SH-SY5Y (cell line): ENCODE results near the gene PYGO2.

ENCODE experiments used
- GATA2 ChIP-seq: IDR thresholded peaks from 2 replicates; pipeline ENCODE4 v1.6.1; 2011; ENCODE audit warnings: mild to moderate bottlenecking, low read depth, low read length
- GATA3 ChIP-seq: IDR thresholded peaks from 2 replicates; pipeline ENCODE4 v1.6.1; 2011; ENCODE audit warnings: low read depth, mild to moderate bottlenecking, low read length, moderate library complexity

Gene PYGO2

DNA sequence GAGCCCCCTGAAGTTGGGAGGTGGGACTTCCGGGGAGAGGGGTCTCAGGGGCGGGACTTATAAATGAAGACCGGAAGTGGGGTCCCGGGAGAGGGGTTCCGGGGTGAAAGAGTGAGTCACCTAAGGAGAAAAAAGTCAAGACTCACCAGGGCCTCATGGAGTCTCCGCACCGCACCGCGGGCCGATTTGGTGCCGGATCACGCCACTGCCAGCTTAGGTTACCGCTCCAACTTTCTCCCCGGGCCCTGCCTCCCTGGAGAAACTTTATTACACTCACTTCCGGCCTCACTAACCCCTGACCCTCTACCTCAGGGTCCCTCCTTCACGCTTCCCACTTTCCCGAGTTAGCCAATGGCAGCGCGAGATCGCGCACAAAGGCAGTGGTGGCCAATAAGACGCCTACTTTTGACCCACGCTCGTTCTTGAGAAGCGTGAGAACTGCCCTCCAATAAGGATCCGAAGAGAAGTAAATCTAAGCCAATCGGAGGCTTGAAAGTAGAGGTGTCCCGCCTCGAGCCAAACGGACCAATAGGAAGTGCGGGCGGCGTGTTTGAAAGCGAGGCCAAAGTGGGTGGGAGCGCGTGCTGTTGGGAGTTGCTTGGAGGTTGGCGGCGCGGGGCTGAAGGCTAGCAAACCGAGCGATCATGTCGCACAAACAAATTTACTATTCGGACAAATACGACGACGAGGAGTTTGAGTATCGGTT is 12.7 kb upstream of the PYGO2 start, which contains the start of gene CKS1B:
TSS of gene CKS1B (plus strand) at position 580 of the 706 bp plus-strand sequence. CDS start at position 645, 65 bp downstream.
- TF ChIP-seq GATA2: no peak
- no peak for TF ChIP-seq GATA3

DNA sequence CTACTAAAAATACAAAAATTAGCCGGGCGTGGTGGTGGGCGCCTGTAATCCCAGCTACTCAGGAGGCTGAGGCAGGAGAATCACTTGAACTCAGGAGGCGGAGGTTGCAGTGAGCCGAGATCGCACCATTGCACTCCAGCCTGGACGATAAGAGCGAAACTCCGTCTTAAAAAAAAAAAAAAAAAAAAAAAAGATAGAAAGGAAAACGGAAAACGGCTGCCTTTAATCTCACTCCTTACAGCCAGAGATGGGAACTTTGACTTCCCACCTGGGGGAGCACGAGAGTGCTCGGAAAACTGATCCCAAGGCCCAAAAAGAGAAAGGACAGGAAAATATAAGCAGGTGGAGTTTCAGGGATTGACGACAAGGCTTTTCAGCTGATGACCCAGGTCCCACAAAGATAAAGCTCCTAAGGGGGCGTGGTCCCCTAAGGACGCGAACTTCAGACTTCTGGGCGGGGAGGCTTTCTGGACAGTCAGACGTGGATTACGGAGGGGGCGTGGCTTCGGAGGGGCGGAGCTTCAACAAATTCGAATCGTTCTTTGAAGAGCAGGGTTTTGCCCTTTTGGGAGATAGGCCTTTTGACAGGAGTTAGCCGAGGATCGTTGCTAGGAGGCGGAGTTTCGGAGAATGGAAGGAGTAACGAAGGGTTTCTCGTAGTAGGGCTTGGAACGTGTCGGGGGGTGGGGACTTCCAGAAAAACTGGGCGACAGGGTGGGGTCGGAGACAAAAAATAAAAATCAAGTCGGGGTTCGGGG is 11.9 kb upstream of the PYGO2 start:
- peak; percentile 82 for TF ChIP-seq GATA2
- TF ChIP-seq GATA3: no peak

DNA sequence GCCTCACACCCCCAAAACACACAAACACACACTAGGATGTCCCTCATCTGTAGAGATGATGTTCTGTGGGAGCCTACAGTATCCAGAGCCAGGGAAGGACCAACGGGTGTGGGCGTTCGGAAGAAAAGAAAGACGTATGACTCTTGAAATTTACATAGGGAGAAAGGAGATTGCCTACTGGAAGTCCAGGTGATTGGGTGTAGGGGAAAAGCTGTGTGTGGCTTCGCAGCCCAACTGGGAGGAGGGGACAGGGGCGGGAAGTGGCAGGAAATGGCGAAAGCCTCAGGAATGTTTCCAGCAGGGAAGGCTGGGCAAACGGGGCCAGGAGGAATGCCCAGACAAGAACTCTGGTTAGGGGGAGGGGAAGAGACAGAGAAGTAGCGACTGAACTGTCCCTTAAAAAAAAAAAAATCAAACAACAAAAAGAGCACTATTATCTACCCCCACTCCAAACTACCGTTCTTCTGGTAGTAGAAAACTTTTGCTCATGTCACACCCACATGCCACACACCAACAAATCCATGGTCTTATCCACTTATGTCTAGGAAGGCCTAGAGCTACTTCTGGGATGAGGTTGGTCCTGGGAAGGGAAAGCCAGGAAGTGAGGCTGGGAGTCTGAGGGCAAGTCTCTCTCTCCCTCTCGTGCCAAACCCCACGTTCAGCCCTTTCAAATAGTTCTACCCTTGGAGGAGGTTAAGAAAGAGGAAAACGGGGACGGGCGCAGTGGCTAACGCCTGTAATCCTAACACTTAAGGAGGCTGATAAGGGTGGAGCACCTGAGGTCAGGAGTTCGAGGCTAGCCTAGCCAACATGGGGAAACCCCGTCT is 11.1 kb upstream of the PYGO2 start:
- TF ChIP-seq GATA2: no peak
- no peak for TF ChIP-seq GATA3

DNA sequence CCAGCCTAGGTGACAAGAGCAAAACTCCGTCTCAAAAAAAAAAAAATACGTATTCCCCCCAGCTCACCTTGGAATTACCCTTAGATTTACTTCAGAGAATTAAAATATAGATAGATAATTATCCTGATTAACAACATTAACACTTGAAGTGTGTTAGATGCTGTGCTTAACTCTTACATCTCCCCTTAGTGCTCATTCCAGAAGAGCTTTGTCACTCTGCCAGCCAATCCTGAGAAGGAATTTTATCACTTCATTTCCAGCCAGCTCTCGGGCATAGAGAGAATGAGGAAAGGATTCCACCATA is 10.6 kb upstream of the PYGO2 start:
- no peak for TF ChIP-seq GATA2
- no peak for TF ChIP-seq GATA3

DNA sequence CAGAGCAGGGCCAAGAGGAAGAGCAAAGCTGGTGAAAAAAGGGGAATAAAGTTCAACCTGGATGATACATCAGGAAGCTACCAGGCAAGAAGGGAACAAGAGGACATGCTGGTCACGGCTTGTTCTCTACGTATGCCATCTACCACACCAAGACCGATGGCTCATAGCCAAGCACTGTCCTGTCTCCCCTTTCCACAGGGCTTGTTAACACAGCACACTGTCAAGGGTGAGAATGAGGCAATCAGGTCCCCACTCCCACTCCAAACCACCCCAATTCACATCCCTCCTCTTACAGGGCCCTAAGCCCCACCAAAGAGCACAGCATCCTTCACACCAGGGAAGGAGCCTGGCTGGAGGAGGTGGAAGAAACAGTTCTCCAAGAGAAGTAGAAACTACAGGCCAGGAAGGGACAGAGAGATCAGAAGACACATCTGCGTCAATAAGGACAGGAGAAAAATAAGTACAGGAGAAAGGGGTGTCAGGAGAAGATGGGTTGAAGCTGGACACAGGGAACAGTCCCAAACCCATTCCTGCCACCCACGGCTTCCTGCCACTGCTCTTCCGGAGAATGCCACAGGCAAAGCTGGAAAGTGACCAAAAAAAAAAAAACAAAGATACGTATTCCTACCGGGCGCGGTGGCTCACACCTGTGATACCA is 9.9 kb upstream of the PYGO2 start:
- TF ChIP-seq GATA2 (no peak), GATA3 (no peak)

DNA sequence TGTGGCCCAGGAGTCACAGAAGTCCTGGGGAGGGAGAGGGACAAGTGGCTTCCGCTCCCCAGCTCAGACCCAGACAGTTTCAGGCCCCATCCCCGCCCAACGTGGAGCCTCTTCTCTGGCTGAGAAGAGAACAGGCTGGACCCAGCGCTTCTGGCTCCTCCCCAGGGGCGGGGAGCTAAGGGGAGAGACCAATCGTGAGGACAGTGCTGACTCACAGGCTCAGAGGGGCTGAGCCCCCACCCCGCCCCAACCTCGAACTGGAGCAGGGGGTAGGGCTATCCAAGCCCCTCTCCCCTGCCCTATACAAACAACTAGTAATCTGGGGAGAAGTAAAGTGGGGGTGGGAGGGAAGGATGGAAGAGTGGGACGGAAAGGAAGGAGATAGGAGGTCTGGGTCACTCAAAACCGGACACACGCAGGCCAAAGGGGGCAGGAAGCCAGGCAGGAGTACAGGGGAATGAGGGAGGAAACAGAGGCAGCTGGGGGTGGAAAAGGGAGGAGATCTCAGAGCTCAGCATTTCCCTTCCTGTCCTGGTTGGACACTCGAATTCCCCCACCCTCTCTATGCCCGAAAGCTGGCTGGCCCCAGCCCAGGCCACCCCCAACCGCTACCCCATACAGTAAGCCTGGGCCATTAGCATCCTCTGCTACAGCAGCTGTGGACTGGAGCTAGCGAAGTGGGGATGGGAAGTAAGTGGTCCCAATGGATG is 9.2 kb upstream of the PYGO2 start, which contains the start of gene SHC1:
TSS of gene SHC1 (minus strand) at position 117 of the 710 bp plus-strand sequence. CDS start 221 bp downstream, outside the sequence.
- TF ChIP-seq GATA3 (no peak), GATA2 (no peak)

DNA sequence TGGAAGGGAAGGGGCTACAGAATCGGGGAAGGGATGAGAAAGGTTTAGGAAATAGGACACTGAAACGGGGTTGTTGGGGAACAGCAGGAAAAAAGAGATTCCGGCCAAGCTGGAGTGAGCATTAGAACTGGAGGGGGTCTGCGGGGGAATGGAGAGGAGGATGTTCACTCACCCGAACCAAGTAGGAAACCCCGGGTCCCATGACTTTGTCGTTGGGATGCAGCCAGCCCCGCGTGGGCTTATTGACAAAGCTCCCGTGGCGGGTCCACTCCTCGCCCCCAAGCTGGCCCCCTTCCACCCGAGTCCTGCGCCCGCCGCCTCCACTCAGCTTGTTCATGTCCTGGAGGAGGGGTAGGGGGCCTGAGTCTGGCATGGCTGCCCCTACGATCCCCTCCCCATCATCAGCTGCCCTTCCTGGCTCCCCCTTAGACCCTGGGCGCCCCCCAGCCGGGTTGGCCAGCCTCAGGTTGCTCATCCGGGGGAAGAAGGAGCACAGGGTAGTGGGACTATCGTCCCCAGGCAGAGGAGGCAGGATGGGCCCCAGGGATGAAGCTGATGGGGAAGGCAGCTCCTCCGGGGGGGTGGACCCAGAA is 8.4 kb upstream of the PYGO2 start:
- no peak for TF ChIP-seq GATA3
- no peak for TF ChIP-seq GATA2

DNA sequence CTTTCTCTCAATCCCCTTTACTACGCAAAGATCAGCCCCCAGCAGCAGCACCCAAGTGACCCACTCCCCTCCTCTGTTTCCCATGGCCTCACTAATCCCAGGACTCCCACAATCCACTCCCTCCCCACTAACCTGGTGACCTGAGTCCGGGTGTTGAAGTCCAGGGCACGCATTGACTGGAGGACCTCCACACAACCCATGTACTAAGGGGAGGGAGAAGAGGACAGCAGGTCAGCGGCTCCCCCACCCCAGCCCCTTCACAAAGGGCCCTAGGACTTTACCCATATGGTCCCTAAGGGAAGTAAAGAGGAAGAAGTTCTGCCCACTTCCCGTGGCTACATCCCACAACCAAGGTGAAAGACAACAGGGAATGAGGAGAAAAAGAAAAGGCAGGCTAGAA is 7.7 kb upstream of the PYGO2 start:
- no peak for TF ChIP-seq GATA2
- TF ChIP-seq GATA3: no peak

DNA sequence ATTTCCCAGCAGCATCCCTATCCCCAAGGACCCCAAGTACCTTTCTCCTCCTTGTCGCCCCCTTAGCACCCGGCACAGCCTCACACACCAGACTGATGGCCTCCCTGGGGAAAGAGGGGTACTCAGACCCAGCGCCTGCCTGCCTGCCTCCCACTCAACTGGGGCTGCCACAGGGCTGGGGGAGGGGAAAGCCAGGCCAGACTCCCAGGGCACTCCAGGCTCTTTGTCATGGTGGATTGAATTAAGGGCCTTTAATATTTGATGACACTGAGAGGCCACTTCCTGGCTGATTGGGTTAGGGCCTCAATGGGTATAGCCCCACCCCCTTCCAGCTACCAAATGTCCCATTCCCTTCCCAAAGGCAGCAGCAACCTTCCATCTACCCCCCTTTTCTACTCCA is 7.1 kb upstream of the PYGO2 start:
- TF ChIP-seq GATA3 (no peak), GATA2 (no peak)

DNA sequence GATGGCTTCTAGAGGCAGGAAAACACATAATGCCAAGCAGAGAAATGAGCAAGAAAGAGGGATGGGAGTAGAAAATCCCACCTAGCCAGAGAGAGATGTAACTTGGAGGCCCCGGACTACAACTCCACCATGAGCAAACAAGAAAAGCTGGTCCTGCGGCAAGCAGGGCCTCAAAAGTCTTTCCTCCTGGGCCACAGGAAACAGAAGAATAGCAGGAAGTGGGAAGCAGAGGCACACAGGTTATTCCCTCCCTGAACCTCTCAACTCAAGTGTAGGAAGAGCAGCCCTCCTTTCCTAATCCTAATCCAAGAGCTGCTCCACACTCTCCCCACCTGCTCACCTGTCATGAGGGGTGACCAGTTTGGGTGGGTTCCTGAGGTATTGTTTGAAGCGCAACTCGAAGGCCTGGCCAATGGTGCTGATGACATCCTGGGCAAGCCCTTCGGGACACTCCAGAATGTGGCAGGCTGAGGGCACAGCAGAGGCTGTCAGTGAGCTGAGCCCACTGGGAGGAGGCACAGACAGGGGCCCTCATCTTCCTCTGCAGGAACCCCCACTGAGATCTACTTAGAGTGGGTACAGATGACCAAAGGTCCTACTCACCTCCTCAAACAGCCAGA is 5.9 kb upstream of the PYGO2 start:
- TF ChIP-seq GATA2 (no peak), GATA3 (no peak)

DNA sequence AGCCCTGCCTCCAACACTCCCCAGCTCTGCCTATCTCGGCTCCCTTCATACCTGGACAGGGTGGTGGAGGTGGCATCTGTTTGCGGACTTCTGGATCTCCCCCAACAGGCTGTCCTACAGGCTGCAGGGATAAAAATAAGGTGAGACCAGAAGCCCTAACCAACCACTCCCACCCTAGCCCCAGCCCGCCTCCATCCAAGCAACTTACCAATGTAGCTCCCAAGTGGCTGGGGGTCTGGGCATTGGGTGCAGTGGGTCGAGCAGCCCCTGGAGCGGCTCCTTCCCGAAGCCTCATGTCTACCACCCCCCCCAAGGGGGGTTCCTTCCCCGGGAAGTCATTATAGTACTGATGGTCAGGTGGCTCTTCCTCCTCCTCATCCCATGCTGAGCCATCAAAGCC is 4.5 kb upstream of the PYGO2 start:
- TF ChIP-seq GATA2: no peak
- no peak for TF ChIP-seq GATA3

DNA sequence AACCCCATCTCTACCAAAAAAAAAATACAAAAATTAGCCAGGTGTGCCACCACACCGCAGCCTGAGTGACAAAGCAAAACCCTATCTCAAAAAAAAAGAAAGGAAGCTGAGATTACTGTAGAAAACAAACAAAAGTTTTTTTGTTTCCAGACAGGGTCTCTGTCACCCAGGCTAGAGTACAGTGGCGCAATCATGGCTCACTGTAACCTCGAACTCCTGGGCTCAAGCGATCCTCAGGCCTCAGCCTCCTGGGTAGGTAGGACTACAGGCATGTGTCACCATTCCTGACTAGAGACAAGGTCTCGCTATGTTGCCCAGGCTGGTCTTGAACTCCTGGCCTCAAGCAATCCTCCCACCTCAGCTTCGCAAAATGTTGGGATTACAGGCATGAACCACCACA is 2.8 kb upstream of the PYGO2 start:
- TF ChIP-seq GATA2: no peak
- no peak for TF ChIP-seq GATA3
